ENCODE data around the gene RAD18.

GRCh38 chr3:8914491-8914890 lies 48.8 kb downstream of the RAD18 start:
- no peak for TF ChIP-seq CTCF (IDR thresholded peaks at IDR 0.05)
- TF ChIP-seq EZH2 (IDR thresholded peaks at IDR 0.05), result no peak

All from neural progenitor cell (in vitro differentiated cells).